ENCODE measurements around the gene PARVA.

GRCh38 chr11:12408156-12408770 lies 30.9 kb downstream of the PARVA start:
- TF ChIP-seq MAX (IDR thresholded peaks at IDR 0.05) (no peak), EP300 (IDR thresholded peaks at IDR 0.05; ENCODE audit: borderline replicate concordance) (no peak), REST (IDR thresholded peaks at IDR 0.05; ENCODE audit: low read depth) (no peak), CEBPB (IDR thresholded peaks at IDR 0.05) (no peak)

Data from Ishikawa (cell line).